ENCODE measurements around the gene CHRNB4.
"Not testable (repeated sequence)": the region's sequence is repeated elsewhere in the genome, so short reads cannot be mapped to it uniquely, and the experiment has no call there.

DNA sequence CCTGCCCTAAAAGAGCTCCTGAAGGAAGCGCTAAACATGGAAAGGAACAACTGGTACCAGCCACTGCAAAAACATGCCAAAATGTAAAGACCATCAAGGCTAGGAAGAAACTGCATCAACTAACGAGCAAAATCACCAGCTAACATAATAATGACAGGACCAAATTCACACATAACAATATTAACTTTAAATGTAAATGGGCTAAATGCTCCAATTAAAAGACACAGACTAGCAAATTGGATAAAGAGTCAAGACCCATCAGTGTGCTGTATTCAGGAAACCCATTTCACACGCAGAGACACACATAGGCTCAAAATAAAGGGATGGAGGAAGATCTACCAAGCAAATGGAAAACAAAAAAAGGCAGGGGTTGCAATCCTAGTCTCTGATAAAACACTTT lies 31.5 kb downstream of the CHRNB4 start:
- TF ChIP-seq, protein P1, sequence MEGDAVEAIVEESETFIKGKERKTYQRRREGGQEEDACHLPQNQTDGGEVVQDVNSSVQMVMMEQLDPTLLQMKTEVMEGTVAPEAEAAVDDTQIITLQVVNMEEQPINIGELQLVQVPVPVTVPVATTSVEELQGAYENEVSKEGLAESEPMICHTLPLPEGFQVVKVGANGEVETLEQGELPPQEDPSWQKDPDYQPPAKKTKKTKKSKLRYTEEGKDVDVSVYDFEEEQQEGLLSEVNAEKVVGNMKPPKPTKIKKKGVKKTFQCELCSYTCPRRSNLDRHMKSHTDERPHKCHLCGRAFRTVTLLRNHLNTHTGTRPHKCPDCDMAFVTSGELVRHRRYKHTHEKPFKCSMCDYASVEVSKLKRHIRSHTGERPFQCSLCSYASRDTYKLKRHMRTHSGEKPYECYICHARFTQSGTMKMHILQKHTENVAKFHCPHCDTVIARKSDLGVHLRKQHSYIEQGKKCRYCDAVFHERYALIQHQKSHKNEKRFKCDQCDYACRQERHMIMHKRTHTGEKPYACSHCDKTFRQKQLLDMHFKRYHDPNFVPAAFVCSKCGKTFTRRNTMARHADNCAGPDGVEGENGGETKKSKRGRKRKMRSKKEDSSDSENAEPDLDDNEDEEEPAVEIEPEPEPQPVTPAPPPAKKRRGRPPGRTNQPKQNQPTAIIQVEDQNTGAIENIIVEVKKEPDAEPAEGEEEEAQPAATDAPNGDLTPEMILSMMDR (conservative IDR thresholded peaks at IDR 0.05): not testable (repeated sequence)
- not testable (repeated sequence) for TF ChIP-seq ZFX (IDR thresholded peaks at IDR 0.05)
